K562 (cell line): ENCODE measurements around the gene STC2. TPM values are rescaled to one million over a fixed set of nuclear protein-coding genes. Genes with fewer than 3 reads are reported as not detected.

Experiments
- ATF1 ChIP-seq, 2 experiments: fragments of 450-650 bp in 1 of 2; IDR thresholded peaks; 2 replicates each; pipeline ENCODE4 v1.6.1; 2016; ENCODE audit warnings: missing compliant biosample characterization in 1 of 2, missing genetic modification characterization in 1 of 2
- ATF4 ChIP-seq: fragments of 450-650 bp; formaldehyde crosslinking; IDR thresholded peaks from 2 replicates; pipeline ENCODE4 v1.4.0; 2022; ENCODE audit warnings: mild to moderate bottlenecking, moderate library complexity
- BRCA1 ChIP-seq, 2 experiments: fragments of 450-650 bp in 1 of 2; sonication (generic) in 1 of 2; formaldehyde crosslinking in 1 of 2; IDR thresholded peaks; 2 replicates each; pipeline versions ENCODE4 v1.5.0 to v1.6.1; 2017 to 2020; ENCODE audit warnings: mild to moderate bottlenecking in 1 of 2, missing genetic modification reagents in 1 of 2
- CREB1 ChIP-seq, 2 experiments: sonication (generic) in 1 of 2; formaldehyde crosslinking in 1 of 2; IDR thresholded peaks; 2 replicates each; pipeline versions ENCODE4 v1.6.1 to v1.8.0; 2012 to 2022; ENCODE audit warnings: inconsistent platforms in 1 of 2, mild to moderate bottlenecking in 1 of 2, missing genetic modification reagents in 1 of 2, moderate library complexity in 1 of 2
- CSDE1 ChIP-seq, 2 experiments: fragments of 450-650 bp; IDR thresholded peaks; 2 replicates each; pipeline ENCODE4 v1.6.1; 2016; ENCODE audit warnings: mild to moderate bottlenecking in 1 of 2
- CTCF ChIP-seq, 3 experiments: IDR thresholded peaks in 2 of 3; conservative IDR thresholded peaks in 1 of 3; 2 replicates each; pipeline ENCODE4 v1.5.1; 2011 to 2012; ENCODE audit warnings: low read length in 3 of 3, mild to moderate bottlenecking in 3 of 3, control low read depth in 2 of 3, improper control_type of control experiment in 1 of 3, inconsistent platforms in 1 of 3, low read depth in 1 of 3, mixed read lengths in 1 of 3, moderate library complexity in 1 of 3; ENCODE audit not compliant: insufficient read depth in 2 of 3
- KAT8 ChIP-seq: fragments of 450-650 bp; IDR thresholded peaks from 2 replicates; pipeline ENCODE4 v1.6.1; 2016; ENCODE audit warnings: low read depth, mild to moderate bottlenecking
- KLF1 ChIP-seq: fragments of 450-650 bp; IDR thresholded peaks from 2 replicates; pipeline ENCODE4 v1.6.1; 2016; ENCODE audit warnings: missing genetic modification characterization, missing compliant biosample characterization
- MAFG ChIP-seq: fragments of 450-650 bp; conservative IDR thresholded peaks from 2 replicates; pipeline ENCODE4 v1.6.1; 2016; ENCODE audit warnings: missing genetic modification characterization, missing compliant biosample characterization
- MCM5 ChIP-seq: fragments of 450-650 bp; IDR thresholded peaks from 2 replicates; pipeline ENCODE4 v1.6.1; 2016; ENCODE audit warnings: low read depth
- POLR2H ChIP-seq: IDR thresholded peaks from 2 replicates; pipeline ENCODE4 v1.6.1; 2016; ENCODE audit warnings: missing genetic modification characterization, low read depth, mild to moderate bottlenecking, control low read depth, missing compliant biosample characterization, moderate library complexity
- SIN3A ChIP-seq, 2 experiments: fragments of 150-350 bp in 1 of 2; IDR thresholded peaks; 2 replicates each; pipeline ENCODE4 v1.6.1; 2011 to 2016; ENCODE audit warnings: borderline replicate concordance in 2 of 2, low read depth in 2 of 2, low read length in 2 of 2, mild to moderate bottlenecking in 2 of 2, moderate library complexity in 2 of 2; ENCODE audit not compliant: control insufficient read depth in 1 of 2
- ZNF408 ChIP-seq: fragments of 250-450 bp; sonication (Bioruptor Pico); IDR thresholded peaks from 2 replicates; pipeline ENCODE4 v1.4.0; 2020; ENCODE audit warnings: low read depth, mild to moderate bottlenecking, moderate library complexity
- ZNF644 ChIP-seq: fragments of 200-800 bp; sonication (Bioruptor generic); IDR thresholded peaks from 2 replicates; pipeline ENCODE4 v1.6.1; 2016; ENCODE audit warnings: low read depth, missing genetic modification characterization, missing compliant biosample characterization
- ZNF785 ChIP-seq: fragments of 250-450 bp; sonication (Bioruptor Pico); IDR thresholded peaks from 2 replicates; pipeline ENCODE4 v1.4.0; 2020; ENCODE audit warnings: mild to moderate bottlenecking
- polyA plus RNA-seq, 8 experiments: library from polyadenylated mRNA; depleted of rRNA in 4 of 8; stranded (reverse) in 5 of 8; unstranded in 3 of 8; fragments of >200 nt; fragmentation: Nextera tagmentation in 2 of 8; fragmentation: Illumina TruSeq in 1 of 8; extraction: Ambion mirVana in 2 of 8; extraction: Trizol in 1 of 8; gene quantifications; 2 replicates each; pipeline versions ENCODE4 v1.2.1 to v1.2.3, GENCODE V29; 2011 to 2014; ENCODE audit warnings: inconsistent platforms in 1 of 8, missing spikeins in 1 of 8
- total RNA-seq, 7 experiments: library from RNA; depleted of rRNA in 6 of 7; stranded (reverse); fragments of >200 nt in 6 of 7; fragmentation: Illumina TruSeq in 2 of 7; extraction: Trizol in 2 of 7; gene quantifications; 2 replicates each; pipeline versions ENCODE4 v1.2.1 to v1.2.3, GENCODE V29; 2011 to 2021; ENCODE audit warnings: low replicate concordance in 1 of 7
- TF ChIP-seq, protein P1 (sequence below): sonication (generic); formaldehyde crosslinking; IDR thresholded peaks from 2 replicates; pipeline ENCODE4 v1.8.0; 2022; ENCODE audit warnings: missing genetic modification reagents, mild to moderate bottlenecking, moderate library complexity, borderline replicate concordance
- TF ChIP-seq, protein P2 (sequence below): sonication (generic); formaldehyde crosslinking; IDR thresholded peaks from 2 replicates; pipeline ENCODE4 v1.8.1; 2023; ENCODE audit warnings: mild to moderate bottlenecking, missing genetic modification reagents
- TF ChIP-seq, protein P3 (sequence below): fragments of 250-450 bp; sonication (Bioruptor Pico); IDR thresholded peaks from 2 replicates; pipeline ENCODE4 v1.5.0; 2020; ENCODE audit warnings: mild to moderate bottlenecking, borderline replicate concordance
- TF ChIP-seq, protein P4 (sequence below): sonication (generic); formaldehyde crosslinking; IDR thresholded peaks from 2 replicates; pipeline ENCODE4 v1.9.0; 2022; ENCODE audit warnings: mild to moderate bottlenecking, missing genetic modification reagents

STC2 gene
- total and polyA plus RNA-seq, 9 of the 15 experiments (the other 6 are each of a cell fraction or from before 2014, with no cell fraction given), result 0.62 to 31.7 (median 7.4) TPM

- TF ChIP-seq BRCA1 (IDR thresholded peaks at IDR 0.05) (no peak), BRCA1 (CRISPR knock-in tag; IDR thresholded peaks at IDR 0.05) (no peak), MCM5 (no peak), ZNF785 (CRISPR knock-in tag) (no peak), ZNF644 (no peak), ZNF408 (CRISPR knock-in tag) (no peak), POLR2H (no peak), SIN3A (IDR thresholded peaks at IDR 0.05; ENCODE audit: borderline replicate concordance in 2 of 2, control insufficient read depth in 1 of 2, low read depth in 2 of 2, low read length in 2 of 2) (peak; percentile 53 to 73; a peak in 1 of 4 replicates), MAFG (tag) (peak; percentile 66), ATF1 (CRISPR knock-in tag; IDR thresholded peaks at IDR 0.05) (no peak), ATF1 (tag; IDR thresholded peaks at IDR 0.05) (peak; percentile 87), KAT8 (no peak), KLF1 (tag) (no peak), ATF4 (CRISPR knock-in tag) (no peak), CSDE1 (IDR thresholded peaks at IDR 0.05) (no peak), CREB1 (IDR thresholded peaks at IDR 0.05) (no peak), CREB1 (CRISPR knock-in tag; IDR thresholded peaks at IDR 0.05) (peak; percentile 56; the same call in 1 of the 2 replicates), CTCF (IDR thresholded peaks at IDR 0.05 in 2 of 3, conservative IDR thresholded peaks at IDR 0.05 in 1 of 3; ENCODE audit: insufficient read depth in 2 of 3, low read depth in 1 of 3, low read length in 3 of 3) (peak; percentile 95 to 98 (median 97))
- TF ChIP-seq, protein P1, sequence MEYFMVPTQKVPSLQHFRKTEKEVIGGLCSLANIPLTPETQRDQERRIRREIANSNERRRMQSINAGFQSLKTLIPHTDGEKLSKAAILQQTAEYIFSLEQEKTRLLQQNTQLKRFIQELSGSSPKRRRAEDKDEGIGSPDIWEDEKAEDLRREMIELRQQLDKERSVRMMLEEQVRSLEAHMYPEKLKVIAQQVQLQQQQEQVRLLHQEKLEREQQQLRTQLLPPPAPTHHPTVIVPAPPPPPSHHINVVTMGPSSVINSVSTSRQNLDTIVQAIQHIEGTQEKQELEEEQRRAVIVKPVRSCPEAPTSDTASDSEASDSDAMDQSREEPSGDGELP (CRISPR knock-in tag), result peak; percentile 48; the same call in 1 of the 2 replicates
- TF ChIP-seq, protein P2, sequence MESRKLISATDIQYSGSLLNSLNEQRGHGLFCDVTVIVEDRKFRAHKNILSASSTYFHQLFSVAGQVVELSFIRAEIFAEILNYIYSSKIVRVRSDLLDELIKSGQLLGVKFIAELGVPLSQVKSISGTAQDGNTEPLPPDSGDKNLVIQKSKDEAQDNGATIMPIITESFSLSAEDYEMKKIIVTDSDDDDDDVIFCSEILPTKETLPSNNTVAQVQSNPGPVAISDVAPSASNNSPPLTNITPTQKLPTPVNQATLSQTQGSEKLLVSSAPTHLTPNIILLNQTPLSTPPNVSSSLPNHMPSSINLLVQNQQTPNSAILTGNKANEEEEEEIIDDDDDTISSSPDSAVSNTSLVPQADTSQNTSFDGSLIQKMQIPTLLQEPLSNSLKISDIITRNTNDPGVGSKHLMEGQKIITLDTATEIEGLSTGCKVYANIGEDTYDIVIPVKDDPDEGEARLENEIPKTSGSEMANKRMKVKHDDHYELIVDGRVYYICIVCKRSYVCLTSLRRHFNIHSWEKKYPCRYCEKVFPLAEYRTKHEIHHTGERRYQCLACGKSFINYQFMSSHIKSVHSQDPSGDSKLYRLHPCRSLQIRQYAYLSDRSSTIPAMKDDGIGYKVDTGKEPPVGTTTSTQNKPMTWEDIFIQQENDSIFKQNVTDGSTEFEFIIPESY (CRISPR knock-in tag), result peak; percentile 86
- TF ChIP-seq, protein P3, sequence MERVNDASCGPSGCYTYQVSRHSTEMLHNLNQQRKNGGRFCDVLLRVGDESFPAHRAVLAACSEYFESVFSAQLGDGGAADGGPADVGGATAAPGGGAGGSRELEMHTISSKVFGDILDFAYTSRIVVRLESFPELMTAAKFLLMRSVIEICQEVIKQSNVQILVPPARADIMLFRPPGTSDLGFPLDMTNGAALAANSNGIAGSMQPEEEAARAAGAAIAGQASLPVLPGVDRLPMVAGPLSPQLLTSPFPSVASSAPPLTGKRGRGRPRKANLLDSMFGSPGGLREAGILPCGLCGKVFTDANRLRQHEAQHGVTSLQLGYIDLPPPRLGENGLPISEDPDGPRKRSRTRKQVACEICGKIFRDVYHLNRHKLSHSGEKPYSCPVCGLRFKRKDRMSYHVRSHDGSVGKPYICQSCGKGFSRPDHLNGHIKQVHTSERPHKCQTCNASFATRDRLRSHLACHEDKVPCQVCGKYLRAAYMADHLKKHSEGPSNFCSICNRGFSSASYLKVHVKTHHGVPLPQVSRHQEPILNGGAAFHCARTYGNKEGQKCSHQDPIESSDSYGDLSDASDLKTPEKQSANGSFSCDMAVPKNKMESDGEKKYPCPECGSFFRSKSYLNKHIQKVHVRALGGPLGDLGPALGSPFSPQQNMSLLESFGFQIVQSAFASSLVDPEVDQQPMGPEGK, result no peak
- TF ChIP-seq, protein P4, sequence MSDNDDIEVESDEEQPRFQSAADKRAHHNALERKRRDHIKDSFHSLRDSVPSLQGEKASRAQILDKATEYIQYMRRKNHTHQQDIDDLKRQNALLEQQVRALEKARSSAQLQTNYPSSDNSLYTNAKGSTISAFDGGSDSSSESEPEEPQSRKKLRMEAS (CRISPR knock-in tag), result peak; percentile 96
Measured at GRCh38 chr5:173331956-173332479, 3.8 kb upstream of the STC2 start (continued).
